IMR-90 (cell line): ENCODE results near the gene TSPAN3. TPM values are rescaled to one million over a fixed set of nuclear protein-coding genes. Genes with fewer than 3 reads are reported as not detected.

Experiments
- ATAC-seq: fragments of 200-7000 bp; cut with Tn5 transposase; 2 replicates; pipeline ENCODE4 v1.9.1; 2020; ENCODE audit warnings: low read depth, mild to moderate bottlenecking, moderate library complexity
- BruUV-seq: library from RNA; stranded (reverse); fragments of 400-500 nt; replicated peaks from 2 replicates; lab custom pipeline; 2021; lab: Mats Ljungman, UMichigan
- CTCF ChIA-PET: fragments of 300-600 bp; formaldehyde crosslinking; extraction: SDS; loops from one replicate; lab custom pipeline; 2021; ENCODE audit warnings: antibody characterized with exemption; lab: Yijun Ruan, JAX
- POLR2A ChIA-PET: fragments of 300-600 bp; sonication (Branson Sonifier 250); formaldehyde crosslinking; loops from one replicate; lab custom pipeline; 2022; ENCODE audit warnings: antibody characterized with exemption; ENCODE audit not compliant: unreplicated experiment; lab: Charles Lee
- DNase-seq: peaks from one replicate; pipeline ENCODE4 v3.0.0; 2013
- H2AFZ ChIP-seq: replicated peaks from 2 replicates; pipeline ENCODE3; 2013; ENCODE audit warnings: low read length, mild to moderate bottlenecking; ENCODE audit not compliant: poor library complexity
- H2AK5ac ChIP-seq: 2 replicates; pipeline ENCODE4 v1.6.1; 2013; ENCODE audit warnings: low read depth, low read length, inconsistent platforms
- H2AK9ac ChIP-seq: replicated peaks from 2 replicates; pipeline ENCODE3; 2013; ENCODE audit warnings: mild to moderate bottlenecking, low read depth, low read length, moderate library complexity; ENCODE audit not compliant: poor library complexity
- H2BK120ac ChIP-seq: 2 replicates; pipeline ENCODE4 v1.6.1; 2013; ENCODE audit warnings: low read depth, low read length, inconsistent platforms
- H2BK15ac ChIP-seq: 3 replicates; pipeline ENCODE4 v1.6.1; 2013; ENCODE audit warnings: low read depth, low read length, inconsistent platforms
- H2BK20ac ChIP-seq: 2 replicates; pipeline ENCODE4 v1.6.1; 2013; ENCODE audit warnings: low read depth, mild to moderate bottlenecking, inconsistent platforms, low read length, moderate library complexity
- H2BK5ac ChIP-seq: 2 replicates; pipeline ENCODE4 v1.6.1; 2013; ENCODE audit warnings: mild to moderate bottlenecking, low read depth, low read length, inconsistent platforms; ENCODE audit not compliant: poor library complexity, severe bottlenecking
- H3K14ac ChIP-seq: replicated peaks from 2 replicates; pipeline ENCODE4 v1.6.1; 2013; ENCODE audit warnings: low read depth, low read length, inconsistent platforms
- H3K18ac ChIP-seq: 2 replicates; pipeline ENCODE4 v1.6.1; 2013; ENCODE audit warnings: low read depth, low read length, control low read depth
- H3K23ac ChIP-seq: 2 replicates; pipeline ENCODE4 v1.6.1; 2013; ENCODE audit warnings: low read depth, low read length, inconsistent platforms
- H3K27ac ChIP-seq: 2 replicates; pipeline ENCODE4 v1.5.1; 2013; ENCODE audit warnings: mild to moderate bottlenecking, control low read depth, low read length; ENCODE audit not compliant: insufficient read depth
- H3K27me3 ChIP-seq: 2 replicates; pipeline ENCODE4 v1.6.1; 2013; ENCODE audit warnings: low read length; ENCODE audit not compliant: control insufficient read depth, insufficient read depth
- H3K36me3 ChIP-seq: 2 replicates; pipeline ENCODE4 v1.6.1; 2013; ENCODE audit warnings: low read length, mixed read lengths; ENCODE audit not compliant: control insufficient read depth, insufficient read depth
- H3K4ac ChIP-seq: 2 replicates; pipeline ENCODE4 v1.6.1; 2013; ENCODE audit warnings: low read depth, low read length, inconsistent platforms
- H3K4me1 ChIP-seq: 2 replicates; pipeline ENCODE4 v1.6.1; 2013; ENCODE audit warnings: low read length, mixed read lengths; ENCODE audit not compliant: control insufficient read depth, insufficient read depth
- H3K4me2 ChIP-seq: 2 replicates; pipeline ENCODE4 v1.6.1; 2013; ENCODE audit warnings: low read depth, mild to moderate bottlenecking, control low read depth, low read length, moderate library complexity
- H3K4me3 ChIP-seq: 2 replicates; pipeline ENCODE4 v1.5.1; 2013; ENCODE audit warnings: low read depth, mild to moderate bottlenecking, control low read depth, low read length, moderate library complexity; ENCODE audit not compliant: insufficient read depth
- H3K56ac ChIP-seq: 2 replicates; pipeline ENCODE4 v1.6.1; 2013; ENCODE audit warnings: low read length, inconsistent platforms; ENCODE audit not compliant: insufficient read depth; ENCODE audit errors: extremely low read depth
- H3K79me1 ChIP-seq, 2 experiments: 2 replicates each; pipeline ENCODE4 v1.6.1; 2013; ENCODE audit warnings: low read length in 2 of 2, inconsistent platforms in 1 of 2, low read depth in 1 of 2
- H3K9ac ChIP-seq: 2 replicates; pipeline ENCODE4 v1.6.1; 2013; ENCODE audit warnings: low read depth, low read length, control low read depth
- H3K9me1 ChIP-seq: 2 replicates; pipeline ENCODE4 v1.6.1; 2013; ENCODE audit warnings: low read length, inconsistent platforms; ENCODE audit not compliant: insufficient read depth
- H3K9me3 ChIP-seq: 2 replicates; pipeline ENCODE4 v1.6.1; 2013; ENCODE audit warnings: low read length; ENCODE audit not compliant: control insufficient read depth, insufficient read depth
- H4K20me1 ChIP-seq: 2 replicates; pipeline ENCODE4 v1.6.1; 2013; ENCODE audit warnings: low read length, inconsistent platforms; ENCODE audit not compliant: insufficient read depth
- H4K5ac ChIP-seq: 2 replicates; pipeline ENCODE4 v1.6.1; 2013; ENCODE audit warnings: mild to moderate bottlenecking, low read depth, low read length, control low read depth
- H4K8ac ChIP-seq, 2 experiments: 2 replicates each; pipeline ENCODE4 v1.6.1; 2013; ENCODE audit warnings: low read depth in 2 of 2, low read length in 2 of 2, control low read depth in 1 of 2, inconsistent platforms in 1 of 2
- H4K91ac ChIP-seq: 2 replicates; pipeline ENCODE4 v1.6.1; 2013; ENCODE audit warnings: low read depth, low read length, inconsistent platforms; ENCODE audit not compliant: insufficient read depth
- BHLHE40 ChIP-seq: fragments of 150-350 bp; IDR thresholded peaks from 2 replicates; pipeline ENCODE4 v1.6.1; 2016; ENCODE audit warnings: mild to moderate bottlenecking, low read depth, low read length
- CHD1 ChIP-seq: IDR thresholded peaks from 2 replicates; pipeline ENCODE4 v1.6.1; 2012; ENCODE audit warnings: low read depth, low read length, improper control_type of control experiment
- FOS ChIP-seq: fragments of 150-350 bp; IDR thresholded peaks from 2 replicates; pipeline ENCODE4 v1.6.1; 2016; ENCODE audit warnings: low read depth, low read length
- MAFK ChIP-seq: IDR thresholded peaks from 2 replicates; pipeline ENCODE4 v1.6.1; 2012; ENCODE audit warnings: low read depth, low read length, improper control_type of control experiment
- MAZ ChIP-seq: IDR thresholded peaks from 2 replicates; pipeline ENCODE4 v1.6.1; 2012; ENCODE audit warnings: low read depth, mild to moderate bottlenecking, low read length, improper control_type of control experiment, moderate library complexity, borderline replicate concordance
- MXI1 ChIP-seq: IDR thresholded peaks from 2 replicates; pipeline ENCODE4 v1.6.1; 2012; ENCODE audit warnings: low read depth, mild to moderate bottlenecking, low read length, moderate library complexity, borderline replicate concordance
- NFE2L2 ChIP-seq: fragments of 150-350 bp; IDR thresholded peaks from 2 replicates; pipeline ENCODE4 v1.6.1; 2016; ENCODE audit warnings: low read depth, mild to moderate bottlenecking, low read length
- POLR2A ChIP-seq: IDR thresholded peaks from 2 replicates; pipeline ENCODE4 v1.6.1; 2012; ENCODE audit warnings: mild to moderate bottlenecking, low read depth, low read length
- RAD21 ChIP-seq: IDR thresholded peaks from 2 replicates; pipeline ENCODE4 v1.6.1; 2012; ENCODE audit warnings: low read length, improper control_type of control experiment
- RFX5 ChIP-seq: IDR thresholded peaks from 2 replicates; pipeline ENCODE4 v1.8.0; 2012; ENCODE audit warnings: low read depth, mild to moderate bottlenecking, low read length, moderate library complexity
- SMC3 ChIP-seq: fragments of 150-350 bp; IDR thresholded peaks from 2 replicates; pipeline ENCODE4 v1.6.1; 2016; ENCODE audit warnings: low read depth, mild to moderate bottlenecking, antibody characterized with exemption, low read length, moderate library complexity
- WGBS, 2 experiments: methylation state at CpG; one replicate each; pipeline versions ENCODE4 v1.1.5 to v1.1.7; 2013; ENCODE audit warnings: missing lambda C conversion rate in 2 of 2; ENCODE audit not compliant: insufficient read length in 1 of 2; ENCODE audit errors: extremely low coverage in 2 of 2; 5-methylcytosine and 5-hydroxymethylcytosine counted together
- dilution Hi-C: fragments of 300-500 bp; cut with HindIII; formaldehyde crosslinking; loops from one replicate; pipeline ENCODE4 v1.14.3; 2018; ENCODE audit warnings: low sequenced_read_pairs; ENCODE audit not compliant: unreplicated experiment
- in situ Hi-C: fragments of 300-500 bp; cut with MboI; formaldehyde crosslinking; loops from 3 replicates; pipeline ENCODE4 v1.14.3; 2019; ENCODE audit warnings: low sequenced_read_pairs, inconsistent platforms, mixed read lengths
- intact Hi-C: fragments of 100-400 bp; cut with micrococcal nuclease; formaldehyde crosslinking; loops from 2 replicates; pipeline ENCODE4 v1.10.0; 2022
- polyA plus RNA-seq, 3 experiments: library from polyadenylated mRNA; depleted of rRNA; stranded (reverse); fragments of >200 nt; gene quantifications; 2 replicates each; pipeline ENCODE4 v1.2.3, GENCODE V29; 2012; ENCODE audit warnings: low replicate concordance in 1 of 3
- total RNA-seq: library from RNA; depleted of rRNA; stranded (reverse); fragments of >200 nt; gene quantifications from 2 replicates; pipeline ENCODE4 v1.2.3, GENCODE V29; 2012
- TF ChIP-seq, protein P1 (sequence below): conservative IDR thresholded peaks from 2 replicates; pipeline ENCODE4 v1.5.1; 2012; ENCODE audit warnings: mild to moderate bottlenecking, low read depth, low read length, improper control_type of control experiment
- TF ChIP-seq, protein P2 (sequence below): fragments of 150-350 bp; IDR thresholded peaks from 2 replicates; pipeline ENCODE4 v1.6.1; 2016; ENCODE audit warnings: low read depth, mild to moderate bottlenecking, low read length, moderate library complexity, borderline replicate concordance

The TSPAN3 gene
- total and polyA plus RNA-seq, 2 of the 4 experiments (the other 2 are of a cell fraction), result 270 to 295 TPM

DNA sequence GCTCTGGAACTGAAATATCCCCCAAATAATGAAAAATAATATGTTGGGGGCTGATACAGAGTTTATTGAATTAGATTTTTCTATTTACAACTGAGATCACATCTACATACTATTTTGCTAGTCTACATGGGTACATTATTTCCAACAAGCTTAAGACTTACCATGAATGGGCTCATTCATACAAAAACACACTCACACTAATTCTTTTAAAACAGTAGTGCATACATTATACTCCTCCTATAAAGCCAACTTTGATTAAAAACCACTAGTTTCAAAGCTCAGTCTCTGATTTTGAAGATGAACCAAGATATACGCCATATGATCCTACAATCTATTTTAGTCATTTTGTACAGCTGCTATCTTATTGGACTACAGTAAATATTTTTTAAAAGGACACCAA lies 24.9 kb downstream of the TSPAN3 start:
- WGBS, 2 experiments, result no CpG with 5 or more reads among the region's 1 CpG
- no peak overlapping the region for H4K5ac ChIP-seq
- H3K27me3 ChIP-seq, result no peaks in the 10 kb centered on the region
- H3K9ac ChIP-seq, result no peak overlapping the region
- H2BK5ac ChIP-seq, result no peak overlapping the region
- no peak overlapping the region for H2AFZ ChIP-seq
- BruUV-seq, result no TSS peak
- POLR2A ChIA-PET, result no interaction called here
- H3K36me3 ChIP-seq, result peaks cover 34% of the 10 kb centered on the region
- no peak overlapping the region for H3K4me3 ChIP-seq
- no peak overlapping the region for H3K23ac ChIP-seq
- no peaks in the 10 kb centered on the region for H3K9me3 ChIP-seq
- no peak overlapping the region for H3K56ac ChIP-seq
- peaks cover 12% of the 10 kb centered on the region; the same call in 1 of the 2 replicates for H3K9me1 ChIP-seq
- H2BK15ac ChIP-seq, result no peak overlapping the region
- no peaks in the 10 kb centered on the region for H4K20me1 ChIP-seq
- in situ Hi-C loops, result no loop called here
- no peak overlapping the region for H3K27ac ChIP-seq
- peaks cover 16 to 33% of the 10 kb centered on the region in 2 experiments for H3K79me1 ChIP-seq
- no peak for DNase-seq
- no peak overlapping the region for H4K91ac ChIP-seq
- H4K8ac ChIP-seq, result no peak overlapping the region
- ATAC-seq, result no peak
- H3K4ac ChIP-seq, result no peak overlapping the region
- no peak overlapping the region for H2AK9ac ChIP-seq
- H3K4me2 ChIP-seq, result no peak overlapping the region
- no peak overlapping the region for H2AK5ac ChIP-seq
- intact Hi-C loops, result no loop called here
- no peak overlapping the region for H2BK120ac ChIP-seq
- CTCF ChIA-PET, result interaction anchor here (1.1 kb wide), 1 partner anchor 14 kb away, joined by 3 read pairs; no protein-coding TSS in a partner anchor
- no peak overlapping the region for H2BK20ac ChIP-seq
- dilution Hi-C loops, result no loop called here
- no peak overlapping the region for H3K14ac ChIP-seq
- TF ChIP-seq, protein P1, sequence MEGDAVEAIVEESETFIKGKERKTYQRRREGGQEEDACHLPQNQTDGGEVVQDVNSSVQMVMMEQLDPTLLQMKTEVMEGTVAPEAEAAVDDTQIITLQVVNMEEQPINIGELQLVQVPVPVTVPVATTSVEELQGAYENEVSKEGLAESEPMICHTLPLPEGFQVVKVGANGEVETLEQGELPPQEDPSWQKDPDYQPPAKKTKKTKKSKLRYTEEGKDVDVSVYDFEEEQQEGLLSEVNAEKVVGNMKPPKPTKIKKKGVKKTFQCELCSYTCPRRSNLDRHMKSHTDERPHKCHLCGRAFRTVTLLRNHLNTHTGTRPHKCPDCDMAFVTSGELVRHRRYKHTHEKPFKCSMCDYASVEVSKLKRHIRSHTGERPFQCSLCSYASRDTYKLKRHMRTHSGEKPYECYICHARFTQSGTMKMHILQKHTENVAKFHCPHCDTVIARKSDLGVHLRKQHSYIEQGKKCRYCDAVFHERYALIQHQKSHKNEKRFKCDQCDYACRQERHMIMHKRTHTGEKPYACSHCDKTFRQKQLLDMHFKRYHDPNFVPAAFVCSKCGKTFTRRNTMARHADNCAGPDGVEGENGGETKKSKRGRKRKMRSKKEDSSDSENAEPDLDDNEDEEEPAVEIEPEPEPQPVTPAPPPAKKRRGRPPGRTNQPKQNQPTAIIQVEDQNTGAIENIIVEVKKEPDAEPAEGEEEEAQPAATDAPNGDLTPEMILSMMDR, result no peak
- no peak for TF ChIP-seq RFX5
- no peak for TF ChIP-seq CHD1
- TF ChIP-seq MAZ, result no peak
- TF ChIP-seq MAFK, result no peak
- TF ChIP-seq MXI1, result no peak
- no peak for TF ChIP-seq RAD21
- no peak for TF ChIP-seq NFE2L2
- TF ChIP-seq SMC3, result no peak
- no peak for TF ChIP-seq BHLHE40
- TF ChIP-seq, protein P2, sequence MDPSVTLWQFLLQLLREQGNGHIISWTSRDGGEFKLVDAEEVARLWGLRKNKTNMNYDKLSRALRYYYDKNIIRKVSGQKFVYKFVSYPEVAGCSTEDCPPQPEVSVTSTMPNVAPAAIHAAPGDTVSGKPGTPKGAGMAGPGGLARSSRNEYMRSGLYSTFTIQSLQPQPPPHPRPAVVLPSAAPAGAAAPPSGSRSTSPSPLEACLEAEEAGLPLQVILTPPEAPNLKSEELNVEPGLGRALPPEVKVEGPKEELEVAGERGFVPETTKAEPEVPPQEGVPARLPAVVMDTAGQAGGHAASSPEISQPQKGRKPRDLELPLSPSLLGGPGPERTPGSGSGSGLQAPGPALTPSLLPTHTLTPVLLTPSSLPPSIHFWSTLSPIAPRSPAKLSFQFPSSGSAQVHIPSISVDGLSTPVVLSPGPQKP, result no peak
- TF ChIP-seq FOS, result no peak
- no peak for TF ChIP-seq POLR2A
- H3K4me1 ChIP-seq, result peaks cover 3% of the 10 kb centered on the region; the same call in 1 of the 2 replicates
- H3K18ac ChIP-seq, result no peak overlapping the region
